ENCODE data around the gene MYO19.
"Not testable (repeated sequence)": the region's sequence is repeated elsewhere in the genome, so short reads cannot be mapped to it uniquely, and the experiment has no call there.

MYO19 gene

GRCh38 chr17:36533935-36534839, 481 bp downstream of the MYO19 start:
- DNase-seq, result peak in 25 of 56 donors; percentile 9 to 62 (median 33)

- DNase-seq, result no peak
Measured at GRCh38 chr17:36532435-36532975, 2.2 kb downstream of the MYO19 start.

- no peak for DNase-seq
Measured at GRCh38 chr17:36529121-36529520, 5.5 kb downstream of the MYO19 start.

GRCh38 chr17:36527621-36528250, 6.9 kb downstream of the MYO19 start:
- no peak for DNase-seq

- no peak for DNase-seq
Measured at GRCh38 chr17:36525888-36526287, 8.8 kb downstream of the MYO19 start.

GRCh38 chr17:36525113-36525512, 9.6 kb downstream of the MYO19 start:
- no peak for DNase-seq

- DNase-seq, result no peak
Measured at GRCh38 chr17:36524428-36524876, 10.2 kb downstream of the MYO19 start.

GRCh38 chr17:36523113-36523512, 11.6 kb downstream of the MYO19 start:
- no peak for DNase-seq

GRCh38 chr17:36515837-36516236, 18.8 kb downstream of the MYO19 start:
- DNase-seq, result no peak

GRCh38 chr17:36514856-36515255, 19.8 kb downstream of the MYO19 start:
- no peak for DNase-seq

GRCh38 chr17:36512641-36513040, 22.0 kb downstream of the MYO19 start:
- no peak for DNase-seq

GRCh38 chr17:36511216-36511615, 23.5 kb downstream of the MYO19 start:
- DNase-seq, result no peak

- DNase-seq, result no peak
Measured at GRCh38 chr17:36510636-36511035, 24.0 kb downstream of the MYO19 start.

- no peak for DNase-seq
Measured at GRCh38 chr17:36509272-36509985, 25.2 kb downstream of the MYO19 start.

- DNase-seq, result not testable (repeated sequence)
Measured at GRCh38 chr17:36508439-36508838, 26.2 kb downstream of the MYO19 start.

- no peak for DNase-seq
Measured at GRCh38 chr17:36507266-36507665, 27.4 kb downstream of the MYO19 start.

GRCh38 chr17:36506831-36507230, 27.8 kb downstream of the MYO19 start:
- no peak for DNase-seq

GRCh38 chr17:36506249-36506826, 28.3 kb downstream of the MYO19 start:
- no peak for DNase-seq

- no peak for DNase-seq
Measured at GRCh38 chr17:36505171-36505570, 29.5 kb downstream of the MYO19 start.

GRCh38 chr17:36504156-36504545, 30.5 kb downstream of the MYO19 start:
- DNase-seq, result no peak

GRCh38 chr17:36503456-36504155, 31.1 kb downstream of the MYO19 start:
- DNase-seq, result no peak
